ENCODE data around the gene PEAK3. TPM values are rescaled to one million over a fixed set of nuclear protein-coding genes. Genes with fewer than 3 reads are reported as not detected.

Gene PEAK3
- total and polyA plus RNA-seq, 9 of the 15 experiments (the other 6 are each of a cell fraction or from before 2014, with no cell fraction given): 0.07 to 0.40 TPM; not detected in 7

GRCh38 chr19:2273356-2274184, 8.4 kb downstream of the PEAK3 start (continued):
- TF ChIP-seq CHD7 (IDR thresholded peaks at IDR 0.05; ENCODE audit: low read depth, low read length) (peak; percentile 51), ZBTB11 (CRISPR knock-in tag; IDR thresholded peaks at IDR 0.05) (peak in 2 of 3 experiments; percentile 85 to 96; a peak in 4 of 6 replicates), RBBP5 (IDR thresholded peaks at IDR 0.05; ENCODE audit: borderline replicate concordance, insufficient read depth, low read length, poor library complexity, severe bottlenecking) (peak; percentile 51), NEUROD1 (IDR thresholded peaks at IDR 0.05; ENCODE audit: borderline replicate concordance, low read depth, low read length, partially characterized antibody) (no peak), TCF7L2 (IDR thresholded peaks at IDR 0.05; ENCODE audit: low read depth, low read length) (no peak), SAFB2 (IDR thresholded peaks at IDR 0.05; ENCODE audit: borderline replicate concordance, low read depth, low read length, severe bottlenecking) (no peak), TAL1 (IDR thresholded peaks at IDR 0.05) (no peak), ZNF785 (CRISPR knock-in tag; IDR thresholded peaks at IDR 0.05) (no peak), EP300 (IDR thresholded peaks at IDR 0.05; ENCODE audit: low read length) (0 out of 2 replicates have a peak, but pooled peaks have one; percentile 26), NR2C1 (IDR thresholded peaks at IDR 0.05) (peak; percentile 99), NR2C1 (tag; IDR thresholded peaks at IDR 0.05) (peak; percentile 99)
